HG02623 (cell line): ENCODE results near the gene CCT7.

ENCODE experiments used
- ATAC-seq: cut with Tn5 transposase; IDR thresholded peaks from one replicate; pipeline ENCODE4 v1.9.1; 2021; ENCODE audit warnings: moderate library complexity; ENCODE audit not compliant: unreplicated experiment

Gene CCT7

GRCh38 chr2:73266061-73266901 lies 32.2 kb downstream of the CCT7 start:
- no peak for ATAC-seq

- no peak for ATAC-seq
Observed at GRCh38 chr2:73267008-73267407, 32.9 kb downstream of the CCT7 start.

- no peak for ATAC-seq
Observed at GRCh38 chr2:73268366-73268829, 34.3 kb downstream of the CCT7 start.

GRCh38 chr2:73268830-73269685 lies 35.0 kb downstream of the CCT7 start:
- ATAC-seq: peak; percentile 70

GRCh38 chr2:73269686-73270465 lies 35.8 kb downstream of the CCT7 start:
- peak; percentile 21 for ATAC-seq

- no peak for ATAC-seq
Observed at GRCh38 chr2:73272270-73272669, 38.2 kb downstream of the CCT7 start.

GRCh38 chr2:73279852-73280251 lies 45.7 kb downstream of the CCT7 start:
- ATAC-seq: no peak

GRCh38 chr2:73281244-73281643 lies 47.1 kb downstream of the CCT7 start:
- no peak for ATAC-seq

GRCh38 chr2:73282924-73283544 lies 48.9 kb downstream of the CCT7 start:
- ATAC-seq: no peak

- ATAC-seq: peak; percentile 14
Observed at GRCh38 chr2:73283545-73284295, 49.6 kb downstream of the CCT7 start.

- peak; percentile 65 for ATAC-seq
Observed at GRCh38 chr2:73284296-73285158, 50.4 kb downstream of the CCT7 start, which contains the start of gene FBXO41. Gene FBXO41 (minus strand): TSS chr2:73284478. CDS start chr2:73269630, 14,848 bp downstream.

- peak; percentile 44 for ATAC-seq
Observed at GRCh38 chr2:73285159-73285739, 51.1 kb downstream of the CCT7 start.

GRCh38 chr2:73286134-73286655 lies 52.1 kb downstream of the CCT7 start:
- ATAC-seq: no peak

GRCh38 chr2:73289304-73289703 lies 55.2 kb downstream of the CCT7 start:
- no peak for ATAC-seq

GRCh38 chr2:73290049-73290839 lies 56.1 kb downstream of the CCT7 start:
- no peak for ATAC-seq

- no peak for ATAC-seq
Observed at GRCh38 chr2:73291093-73291460, 57.0 kb downstream of the CCT7 start.
